GM10266 (cell line): ENCODE data around the gene C20orf144.

Source experiments
- DNase-seq: peaks from one replicate; pipeline ENCODE4 v3.0.0; 2012; ENCODE audit errors: extremely low spot score
- TF ChIP-seq, protein P1 (sequence below): IDR thresholded peaks from 2 replicates; pipeline ENCODE4 v1.5.1; 2012; ENCODE audit warnings: mild to moderate bottlenecking, low read depth; ENCODE audit not compliant: control insufficient read depth, insufficient read depth; ENCODE audit errors: missing control alignments

The C20orf144 gene

DNA sequence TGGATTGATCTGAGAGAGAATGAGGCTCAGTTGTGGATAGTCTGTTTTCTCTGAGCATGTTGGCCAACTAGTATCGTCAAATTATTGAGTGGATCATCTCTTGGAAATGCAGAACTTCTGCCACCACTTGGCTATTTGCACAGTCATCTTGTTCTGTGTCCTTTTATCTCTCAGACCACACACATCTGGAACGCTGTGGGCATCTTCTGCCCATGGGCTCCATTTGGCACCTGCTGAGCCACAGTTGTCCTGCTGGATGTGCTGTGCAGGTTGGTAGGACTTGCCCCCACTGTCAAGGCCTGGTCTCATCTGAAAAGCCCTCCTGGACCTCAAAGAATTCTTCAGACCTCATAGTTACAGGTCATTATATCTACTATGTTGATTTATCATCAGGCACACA, 16.7 kb upstream of the C20orf144 start:
- TF ChIP-seq, protein P1, sequence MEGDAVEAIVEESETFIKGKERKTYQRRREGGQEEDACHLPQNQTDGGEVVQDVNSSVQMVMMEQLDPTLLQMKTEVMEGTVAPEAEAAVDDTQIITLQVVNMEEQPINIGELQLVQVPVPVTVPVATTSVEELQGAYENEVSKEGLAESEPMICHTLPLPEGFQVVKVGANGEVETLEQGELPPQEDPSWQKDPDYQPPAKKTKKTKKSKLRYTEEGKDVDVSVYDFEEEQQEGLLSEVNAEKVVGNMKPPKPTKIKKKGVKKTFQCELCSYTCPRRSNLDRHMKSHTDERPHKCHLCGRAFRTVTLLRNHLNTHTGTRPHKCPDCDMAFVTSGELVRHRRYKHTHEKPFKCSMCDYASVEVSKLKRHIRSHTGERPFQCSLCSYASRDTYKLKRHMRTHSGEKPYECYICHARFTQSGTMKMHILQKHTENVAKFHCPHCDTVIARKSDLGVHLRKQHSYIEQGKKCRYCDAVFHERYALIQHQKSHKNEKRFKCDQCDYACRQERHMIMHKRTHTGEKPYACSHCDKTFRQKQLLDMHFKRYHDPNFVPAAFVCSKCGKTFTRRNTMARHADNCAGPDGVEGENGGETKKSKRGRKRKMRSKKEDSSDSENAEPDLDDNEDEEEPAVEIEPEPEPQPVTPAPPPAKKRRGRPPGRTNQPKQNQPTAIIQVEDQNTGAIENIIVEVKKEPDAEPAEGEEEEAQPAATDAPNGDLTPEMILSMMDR: no peak
- no peak for DNase-seq

DNA sequence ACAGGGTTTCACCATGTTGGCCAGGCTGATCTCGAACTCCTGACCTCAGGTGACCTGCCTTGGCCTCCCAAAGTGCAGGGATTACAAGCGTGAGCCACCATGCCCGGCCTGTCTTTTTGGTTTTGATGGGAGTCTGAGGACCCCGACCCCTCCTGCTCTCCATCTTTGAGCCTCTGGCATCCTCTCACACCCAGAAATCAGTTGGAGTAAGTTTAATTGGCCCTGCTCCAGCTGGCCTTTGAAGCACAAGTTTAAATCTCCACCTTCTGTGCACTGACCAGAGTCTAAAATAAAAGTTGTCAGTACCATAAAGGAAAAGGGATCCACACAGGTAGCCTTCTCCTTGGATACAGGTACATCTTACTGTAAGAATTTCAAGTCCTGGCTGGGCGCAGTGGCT, 15.9 kb upstream of the C20orf144 start:
- TF ChIP-seq, protein P1: no peak
- no peak for DNase-seq

DNA sequence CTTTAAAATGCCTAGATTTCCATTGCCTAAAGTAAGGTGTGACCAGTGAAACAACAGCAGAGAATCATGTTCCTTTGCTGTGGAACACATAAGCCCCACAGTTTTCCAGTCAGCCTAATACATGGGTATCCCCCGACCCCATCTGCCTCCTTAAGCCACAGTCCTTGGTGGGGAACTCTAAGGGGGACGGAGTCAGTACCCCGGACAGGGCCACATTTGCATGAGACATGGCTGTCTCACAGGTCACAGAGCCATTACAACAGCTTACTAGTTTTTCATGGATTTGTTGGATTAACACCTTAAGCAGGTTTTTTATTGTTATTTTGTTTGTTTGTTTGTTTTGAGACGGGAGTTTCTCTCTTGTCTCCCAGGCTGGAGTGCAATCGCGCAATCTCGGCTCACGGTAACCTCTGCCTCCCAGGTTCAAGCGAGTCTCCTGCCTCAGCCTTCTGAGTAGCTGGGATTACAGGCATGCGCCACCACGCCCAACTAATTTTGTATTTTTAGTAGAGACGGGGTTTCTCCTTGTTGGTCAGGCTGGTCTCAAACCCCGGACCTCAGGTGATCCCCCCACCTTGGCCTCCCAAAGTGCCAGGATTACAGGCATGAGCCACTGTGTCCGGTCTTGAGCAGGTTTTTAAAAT, 15.0 kb upstream of the C20orf144 start:
- DNase-seq: peak; percentile 41

DNA sequence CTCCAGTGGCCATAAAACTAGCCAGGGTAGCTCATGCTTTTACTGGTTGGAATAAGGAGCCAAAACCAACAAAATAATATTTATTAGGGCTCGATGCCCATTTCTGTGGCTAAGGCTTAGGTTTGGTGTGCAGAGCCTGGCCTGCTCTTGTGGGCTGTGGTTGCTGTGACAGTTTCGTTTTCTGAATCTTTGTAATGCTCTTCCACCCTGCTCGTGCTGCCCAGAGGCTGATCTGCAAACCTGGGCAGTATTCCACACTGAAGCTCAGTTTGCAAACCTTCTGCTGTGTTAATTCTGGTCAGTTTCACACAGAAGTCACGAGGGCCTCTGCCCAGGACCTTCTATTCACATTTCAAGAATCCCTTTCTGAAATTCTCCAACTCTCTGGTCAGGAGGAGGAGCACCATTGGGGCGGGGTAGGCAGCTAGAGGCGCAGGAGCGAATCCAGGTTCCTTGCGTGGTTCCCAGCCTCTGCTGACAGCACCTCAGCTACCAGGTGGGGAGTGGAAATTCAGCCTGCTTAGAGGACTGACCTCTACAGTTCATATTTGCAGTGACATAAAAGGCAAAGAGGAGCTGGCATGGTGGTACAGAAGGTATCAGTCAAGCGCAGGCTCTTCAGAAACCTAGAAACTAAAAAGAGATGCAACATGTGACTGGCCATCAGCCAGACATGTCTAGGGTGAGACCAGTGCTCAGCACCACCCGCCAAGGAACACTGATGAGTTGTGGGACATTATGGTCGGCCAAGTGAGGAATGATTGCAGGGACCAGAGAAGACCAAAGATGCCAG, 14.3 kb upstream of the C20orf144 start:
- TF ChIP-seq, protein P1: no peak
- peak; percentile 71 for DNase-seq

DNA sequence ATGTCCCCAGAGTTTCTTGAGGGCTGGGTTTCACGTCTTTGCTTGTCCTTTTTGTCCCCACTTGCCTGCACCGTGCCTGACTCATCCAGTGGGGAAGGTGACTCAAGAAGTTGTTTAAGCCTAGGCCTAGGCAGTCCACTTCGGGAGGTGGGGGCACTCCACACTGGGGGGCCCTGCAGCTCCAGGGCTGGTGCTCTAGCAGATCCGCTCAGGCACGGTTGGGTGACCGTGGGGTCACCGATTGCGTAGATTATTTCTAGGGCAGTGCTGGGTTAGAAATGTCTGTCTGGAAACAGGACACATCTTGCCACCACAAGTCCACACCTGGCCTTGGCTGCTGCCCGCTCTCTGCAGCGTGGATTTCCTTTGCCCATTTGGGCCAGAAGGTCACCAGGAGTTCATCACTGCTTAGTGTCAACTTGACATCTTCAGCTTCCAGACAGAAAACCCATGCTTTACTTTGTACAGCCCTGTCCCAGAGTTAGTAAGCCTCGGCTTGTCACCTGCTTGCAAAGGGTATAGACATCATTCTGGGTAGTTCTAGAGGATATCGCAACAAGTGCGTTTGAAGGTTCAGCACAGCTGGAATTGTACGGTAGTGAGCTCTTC, 13.6 kb upstream of the C20orf144 start:
- DNase-seq: peak; percentile 16
- TF ChIP-seq, protein P1: no peak

DNA sequence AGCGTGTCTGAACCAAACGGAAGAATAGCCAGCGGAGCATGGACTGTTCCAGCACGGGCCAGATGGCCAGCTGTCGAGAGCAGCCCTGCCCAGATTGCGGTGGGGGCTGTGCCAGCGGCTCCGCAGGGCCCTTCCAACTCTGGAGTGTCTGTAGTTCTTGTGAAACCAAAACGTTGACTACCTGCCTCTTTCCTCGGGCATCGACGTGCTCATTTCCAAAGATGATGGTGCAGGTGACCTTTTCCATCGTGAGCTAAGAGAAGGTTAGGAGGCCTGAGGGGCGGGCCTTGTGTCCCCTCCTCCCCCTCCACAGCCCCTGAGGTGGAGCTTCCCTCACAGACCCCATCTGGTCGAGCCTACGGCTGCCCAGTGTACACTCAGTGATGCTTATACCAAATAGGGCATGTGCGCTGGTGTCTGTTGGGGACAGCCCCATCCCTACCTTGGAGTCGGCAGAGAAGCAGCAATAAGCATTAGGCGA, 12.9 kb upstream of the C20orf144 start:
- TF ChIP-seq, protein P1: no peak
- no peak for DNase-seq

DNA sequence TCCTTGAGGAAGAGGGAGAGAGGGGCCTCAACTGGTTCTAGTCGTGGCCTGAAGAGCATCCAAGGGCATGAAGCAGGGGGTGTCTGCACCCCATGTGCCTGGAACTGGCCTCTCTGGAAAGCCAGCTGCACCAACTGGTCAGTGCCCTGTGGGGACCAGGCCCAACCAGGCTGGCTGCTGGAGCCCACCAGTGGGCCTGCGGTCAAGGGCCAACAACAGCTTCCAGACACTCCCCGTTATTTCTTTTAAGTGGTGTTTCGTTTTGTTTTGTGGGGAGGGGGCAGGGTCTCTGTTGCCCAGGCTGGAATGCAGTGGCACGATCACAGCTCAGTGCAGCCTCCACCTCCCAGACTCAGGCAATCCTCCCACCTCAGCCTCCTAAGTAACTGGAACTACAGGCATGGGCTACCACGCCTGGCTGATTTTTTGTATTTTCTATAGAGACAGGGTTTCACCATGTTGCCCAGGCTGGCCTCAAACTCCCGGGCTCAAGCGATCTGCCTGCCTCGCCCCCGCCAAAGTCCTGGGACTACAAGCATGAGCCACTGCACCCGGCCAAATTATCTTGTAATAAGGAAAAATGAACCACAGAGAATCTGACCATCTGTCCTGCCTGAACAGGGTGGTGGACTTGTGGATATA, 11.9 kb upstream of the C20orf144 start:
- DNase-seq: no peak

More for the DNA sequence above, 11.9 kb upstream of the C20orf144 start:
- TF ChIP-seq, protein P1: no peak
